ENCODE measurements around the gene USP35.

DNA sequence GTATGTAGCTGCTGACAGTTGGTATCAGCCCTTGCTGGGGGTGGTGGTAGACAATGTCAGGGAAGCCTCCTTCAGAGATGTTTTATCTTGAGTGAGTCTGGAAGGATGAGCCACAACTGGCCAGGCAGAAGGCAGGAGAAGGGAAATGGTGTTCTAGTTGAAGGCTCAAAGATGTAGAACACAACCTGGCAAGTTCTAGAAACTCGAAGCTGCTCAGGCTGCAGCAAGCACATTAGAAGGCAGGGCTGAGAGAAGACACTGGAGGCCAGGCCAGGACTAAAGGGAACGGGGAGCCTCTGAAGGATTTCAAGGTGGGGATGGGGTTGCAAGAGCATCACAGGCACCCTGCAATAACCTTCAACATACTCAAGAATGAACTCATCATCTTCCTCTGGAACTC is 40.4 kb downstream of the USP35 start:
- no peak for TF ChIP-seq FOXK2 (IDR thresholded peaks at IDR 0.05)
- no peak for TF ChIP-seq FOXM1 (IDR thresholded peaks at IDR 0.05; ENCODE audit: borderline replicate concordance)
- TF ChIP-seq, protein P1, sequence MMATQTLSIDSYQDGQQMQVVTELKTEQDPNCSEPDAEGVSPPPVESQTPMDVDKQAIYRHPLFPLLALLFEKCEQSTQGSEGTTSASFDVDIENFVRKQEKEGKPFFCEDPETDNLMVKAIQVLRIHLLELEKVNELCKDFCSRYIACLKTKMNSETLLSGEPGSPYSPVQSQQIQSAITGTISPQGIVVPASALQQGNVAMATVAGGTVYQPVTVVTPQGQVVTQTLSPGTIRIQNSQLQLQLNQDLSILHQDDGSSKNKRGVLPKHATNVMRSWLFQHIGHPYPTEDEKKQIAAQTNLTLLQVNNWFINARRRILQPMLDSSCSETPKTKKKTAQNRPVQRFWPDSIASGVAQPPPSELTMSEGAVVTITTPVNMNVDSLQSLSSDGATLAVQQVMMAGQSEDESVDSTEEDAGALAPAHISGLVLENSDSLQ (IDR thresholded peaks at IDR 0.05) = no peak
- no peak for TF ChIP-seq SP1 (IDR thresholded peaks at IDR 0.05)
